SHP77 treated with DMSO at 0.1 percent for 48 hours (cell line): Measurements from ENCODE around the gene RASIP1.
A peak's percentile ranks its signal among the peaks of the same experiment; 100 is the strongest.
"Not testable (repeated sequence)": the region's sequence is repeated elsewhere in the genome, so short reads cannot be mapped to it uniquely, and the experiment has no call there.

Experiments
- DNase-seq: peaks from one replicate; lab custom pipeline; 2025; lab: John Stamatoyannopoulos, UW

Gene RASIP1

DNA sequence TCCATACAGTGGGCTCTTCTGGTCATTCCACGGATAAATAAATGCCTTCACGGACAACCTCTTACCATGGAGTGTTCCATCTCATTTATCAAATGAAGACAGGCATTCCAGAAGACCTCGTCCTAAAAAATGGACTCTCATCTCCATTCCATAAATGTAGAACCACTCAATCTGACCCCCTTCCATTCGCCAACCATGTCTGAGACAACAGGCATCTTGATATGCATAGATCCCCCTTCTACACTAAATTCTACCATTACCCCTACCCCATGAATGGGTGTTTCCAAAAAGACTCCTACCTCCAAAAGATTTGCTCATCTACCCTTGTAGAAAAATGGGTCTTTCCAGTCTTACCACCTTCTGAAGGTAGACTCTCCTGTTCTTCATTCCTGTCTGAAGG is 9.0 kb downstream of the RASIP1 start:
- no peak for DNase-seq

DNA sequence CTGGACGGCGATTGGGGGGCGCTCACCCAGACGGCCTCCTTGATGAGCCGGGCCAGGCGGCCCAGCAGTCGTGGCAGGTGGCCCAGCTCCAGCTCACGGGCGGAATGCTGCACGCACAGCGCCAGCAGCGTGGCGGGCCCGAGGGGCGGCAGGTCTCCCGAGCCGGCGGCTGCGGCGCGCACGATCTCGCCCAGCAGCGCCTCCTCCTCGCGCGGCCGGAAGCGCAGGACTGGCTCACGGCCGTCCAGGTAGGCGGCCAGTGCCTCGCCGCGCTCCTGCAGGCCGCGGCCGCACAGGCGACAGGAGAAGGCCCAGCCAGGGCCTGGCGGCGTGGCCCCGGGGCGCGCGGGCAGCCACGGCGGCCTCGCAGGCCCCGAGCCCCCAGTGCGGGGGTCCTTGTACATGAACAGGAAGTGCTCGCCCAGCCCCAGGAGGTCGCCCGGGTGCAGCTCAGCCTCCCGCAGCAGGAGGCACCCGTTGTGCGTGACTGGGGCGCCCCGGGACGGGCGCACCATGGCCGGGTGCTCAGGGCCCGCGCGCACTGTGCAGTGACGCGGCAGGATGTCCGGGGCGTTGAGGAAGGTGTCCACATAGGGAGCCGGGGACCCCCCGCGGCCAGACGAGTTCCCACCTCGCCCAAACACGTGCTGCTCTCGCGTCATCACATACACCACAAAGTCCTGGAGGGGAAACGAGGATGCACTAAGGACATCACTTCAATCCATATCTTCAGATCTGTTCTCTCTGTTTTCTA is 11.3 kb downstream of the RASIP1 start:
- no peak for DNase-seq

DNA sequence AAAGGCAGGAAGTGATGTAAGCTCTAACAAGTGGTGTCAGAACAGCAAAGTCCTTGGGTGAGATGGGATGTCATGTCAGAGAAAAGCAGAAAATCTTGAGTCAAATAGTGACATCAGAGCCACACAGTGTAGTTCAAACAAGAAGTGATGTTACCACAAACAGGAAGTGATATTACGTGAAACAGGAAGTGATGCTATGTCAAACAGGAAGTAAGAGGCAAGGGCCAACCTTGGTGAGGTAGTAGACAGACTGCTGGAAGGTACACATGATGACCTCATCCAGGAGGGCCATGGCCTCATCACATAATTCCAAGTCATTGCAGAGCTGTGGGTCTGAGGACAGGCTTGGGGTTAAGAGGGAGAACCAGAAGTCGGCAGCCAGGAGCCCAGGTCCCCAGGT is 13.9 kb downstream of the RASIP1 start:
- no peak for DNase-seq

DNA sequence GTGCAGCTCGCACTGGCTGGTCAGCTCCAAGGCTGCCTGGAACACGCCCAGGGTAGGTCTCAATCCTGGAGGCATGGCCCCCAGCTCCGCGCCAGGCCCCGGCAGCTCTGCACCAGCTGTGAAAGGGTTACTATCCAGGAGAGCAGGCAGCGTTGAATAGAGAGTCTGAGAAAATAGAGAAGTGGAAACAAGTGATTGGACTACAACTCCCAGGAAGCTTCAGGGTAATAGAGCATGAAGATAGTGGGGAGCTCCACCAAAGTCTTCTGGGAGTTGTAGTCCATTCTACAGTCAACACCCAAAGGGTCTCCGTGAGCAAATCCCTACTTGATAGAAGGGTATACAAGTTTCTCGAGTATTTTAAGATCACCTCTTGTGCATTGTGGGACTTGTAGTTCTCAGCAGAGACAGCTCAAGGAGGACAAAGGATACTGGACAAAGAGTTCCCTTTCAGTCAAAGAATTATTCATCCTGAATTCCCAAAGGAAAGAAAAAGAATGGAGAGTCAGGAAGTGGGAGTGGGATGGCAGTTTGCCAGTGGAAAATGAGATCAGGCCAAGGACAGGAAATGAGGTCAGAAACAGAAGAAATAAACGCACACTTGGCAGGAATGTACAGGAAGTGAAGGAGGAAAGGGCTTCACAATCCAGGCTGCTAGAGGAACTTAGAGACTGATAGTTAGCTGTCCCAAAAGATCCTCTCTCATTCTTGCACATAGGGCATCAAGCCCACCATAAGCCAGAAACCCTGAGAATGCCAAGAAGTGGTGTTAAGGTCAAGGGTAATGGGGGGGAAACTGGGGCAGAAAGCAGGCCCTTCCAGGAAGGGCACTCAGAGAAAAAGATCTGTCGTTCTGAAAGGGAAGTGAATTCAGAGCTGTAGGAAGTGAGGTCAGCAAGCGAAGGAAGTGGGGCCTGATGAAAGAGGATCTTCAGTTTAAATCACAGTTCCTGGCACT is 15.3 kb downstream of the RASIP1 start:
- DNase-seq = peak; percentile 30

DNA sequence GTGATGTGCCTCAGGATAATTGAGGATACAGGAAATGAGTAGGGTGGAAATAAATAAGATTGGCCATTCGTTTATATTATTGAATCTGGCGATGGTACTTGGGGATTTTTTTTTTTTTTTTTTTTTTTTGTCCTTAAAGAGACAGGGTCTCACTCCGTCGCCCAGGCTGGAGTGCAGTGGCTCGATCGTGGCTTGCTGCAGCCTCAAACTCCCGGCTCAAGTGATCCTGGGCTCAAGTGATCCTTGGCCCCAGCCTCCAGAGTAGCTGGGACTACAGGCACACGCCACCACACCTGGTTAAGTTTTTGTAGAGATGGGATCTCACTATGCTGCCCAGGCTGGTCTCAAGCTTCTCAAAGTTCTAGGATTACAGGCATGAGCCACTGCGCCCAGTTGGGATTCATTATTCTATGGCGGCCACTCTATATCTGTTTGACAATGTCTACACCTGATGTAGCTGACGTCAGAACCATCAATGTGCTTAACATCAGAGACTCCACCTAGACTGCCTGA is 18.2 kb downstream of the RASIP1 start:
- DNase-seq = no peak

DNA sequence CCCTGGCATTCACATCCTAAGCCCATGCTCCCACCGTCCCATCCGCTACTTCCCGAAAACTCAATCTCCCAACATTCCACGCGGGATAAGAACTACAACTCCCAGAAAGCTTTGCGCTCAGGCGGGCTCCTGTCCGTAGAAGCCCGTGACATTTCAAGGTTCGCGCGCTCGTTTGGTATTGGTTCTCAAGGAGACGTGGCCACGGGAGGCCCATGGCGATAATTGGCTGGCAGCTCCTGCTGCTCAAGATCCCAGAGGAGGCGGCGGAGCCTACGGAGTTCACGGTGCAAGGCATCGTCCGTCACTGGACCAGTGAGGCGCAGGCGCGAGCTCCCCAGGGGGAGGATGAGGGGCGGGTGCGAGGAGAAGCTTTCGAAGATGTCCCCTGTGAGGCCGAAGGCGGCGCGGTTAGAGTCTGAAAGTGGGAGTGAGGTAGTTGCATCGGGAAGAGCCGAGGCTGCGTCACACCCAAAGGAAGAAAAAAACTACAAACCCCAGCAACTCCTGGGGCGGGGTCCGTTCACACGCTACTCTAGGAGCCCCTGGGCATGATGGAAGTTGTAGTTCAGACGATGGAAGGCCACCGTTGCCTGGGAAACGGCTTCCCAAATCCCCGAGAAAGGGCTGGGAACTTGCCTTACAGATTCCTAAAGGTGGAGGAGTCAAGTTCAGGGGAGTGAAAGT is 19.7 kb downstream of the RASIP1 start:
- peak; percentile 97 for DNase-seq

DNA sequence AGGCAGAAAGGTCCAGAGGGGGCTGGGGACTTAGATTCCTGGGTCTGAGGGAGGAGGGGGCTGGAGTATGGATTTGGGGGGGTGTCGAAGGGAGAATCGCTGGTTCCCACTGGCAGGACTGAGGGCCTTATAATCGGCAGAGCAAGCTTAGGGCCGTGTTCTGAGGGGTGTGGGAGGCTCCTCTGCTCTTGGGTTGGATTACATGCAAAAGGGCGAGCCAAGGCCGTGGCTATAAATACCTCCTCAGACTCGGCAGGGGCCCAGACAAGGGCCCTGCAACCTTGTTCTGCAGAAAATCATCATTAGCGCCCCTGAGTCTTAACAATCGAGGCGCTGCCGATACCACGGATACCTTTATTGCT is 20.2 kb downstream of the RASIP1 start:
- DNase-seq = no peak

DNA sequence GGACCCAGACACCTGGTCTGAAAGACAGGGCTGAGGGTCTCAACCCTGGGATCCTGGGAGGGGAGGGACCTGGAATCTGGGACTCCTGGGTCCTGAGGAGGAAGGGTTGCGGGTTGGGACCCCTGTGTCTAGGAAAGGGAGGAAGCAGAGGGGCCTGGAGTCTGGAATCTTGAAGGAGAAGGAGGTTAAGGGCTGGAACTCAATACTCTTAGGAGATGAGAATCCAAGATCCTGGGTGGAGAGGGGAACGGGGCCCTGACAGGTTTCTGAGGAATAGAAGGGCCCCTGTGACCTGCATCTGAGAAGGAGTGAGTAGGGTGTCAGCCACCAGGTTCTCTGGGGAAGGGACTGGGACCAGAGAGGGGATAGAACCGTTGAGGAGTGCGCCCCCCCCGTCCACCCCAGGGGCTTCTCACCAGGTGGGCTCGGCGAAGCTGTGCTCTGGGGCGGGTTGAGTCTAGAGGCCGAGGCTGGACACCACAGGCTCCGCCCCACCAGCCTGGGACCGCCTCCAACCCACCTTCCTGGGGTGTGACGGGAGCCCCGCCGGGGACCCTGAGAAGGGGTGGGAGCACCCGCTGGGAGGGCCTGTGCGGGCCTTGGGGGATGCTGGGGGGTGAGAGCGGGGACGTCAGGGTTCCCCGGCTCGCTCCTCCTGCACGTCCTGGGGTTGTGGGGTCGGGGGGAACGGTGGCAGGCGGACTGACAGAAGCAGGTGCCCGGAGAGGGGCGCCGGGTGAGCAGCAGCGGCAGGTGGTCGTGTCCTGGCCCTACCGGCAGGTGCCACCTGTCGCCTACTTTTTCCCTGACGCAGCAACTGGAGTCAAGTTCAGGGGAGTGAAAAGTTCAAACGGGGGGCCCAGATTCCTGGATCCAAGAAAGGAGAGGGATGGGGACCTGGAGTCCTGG is 20.9 kb downstream of the RASIP1 start, which contains the start of gene MAMSTR:
Gene MAMSTR (minus strand): TSS at position 463 of the 909 bp plus-strand sequence. CDS start 694 bp downstream, outside the sequence.
- peak; percentile 25 for DNase-seq

DNA sequence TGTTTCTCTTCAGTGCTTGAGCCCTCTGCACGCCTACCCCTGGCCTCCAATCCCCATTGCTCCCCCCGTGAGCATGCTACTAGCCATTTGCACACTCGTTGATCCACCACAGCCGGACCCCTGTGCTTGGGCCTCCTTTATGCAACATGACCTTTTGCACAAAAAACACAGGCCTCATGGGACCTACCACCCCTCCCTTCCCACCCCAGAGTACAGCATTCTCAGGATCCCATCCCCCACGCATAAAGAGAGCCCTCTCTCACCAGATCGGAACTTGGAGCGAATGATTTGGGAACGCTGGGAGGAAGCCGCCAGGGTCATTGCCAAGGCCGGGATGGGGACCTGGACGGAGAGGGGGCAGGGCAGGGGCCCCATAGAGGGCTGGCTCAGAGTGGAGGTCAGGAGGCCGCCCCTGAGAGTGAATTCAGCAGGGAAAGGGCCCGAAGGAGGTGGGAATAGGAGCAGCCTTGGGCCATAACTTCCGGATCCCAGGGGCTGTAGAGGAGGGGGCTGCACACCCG is 21.6 kb downstream of the RASIP1 start:
- DNase-seq = no peak

DNA sequence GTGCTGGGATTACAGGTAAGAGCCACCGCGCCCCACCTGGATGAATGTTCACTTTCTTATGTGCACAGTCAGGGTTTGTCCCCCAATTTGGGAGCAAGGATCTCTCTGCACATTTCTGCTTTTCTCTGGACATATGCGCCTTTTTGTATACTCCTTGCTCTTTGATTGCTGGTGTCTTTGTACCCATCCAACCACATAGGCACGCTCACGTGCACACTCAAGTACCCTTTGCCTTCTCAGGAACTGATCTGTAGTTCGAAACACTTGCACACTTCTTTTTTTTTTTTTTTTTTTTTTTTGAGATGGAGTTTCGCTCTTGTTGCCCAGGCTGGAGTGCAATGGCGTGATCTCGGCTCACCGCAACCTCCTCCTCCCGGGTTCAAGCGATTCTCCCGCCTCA is 22.3 kb downstream of the RASIP1 start:
- DNase-seq = not testable (repeated sequence)

DNA sequence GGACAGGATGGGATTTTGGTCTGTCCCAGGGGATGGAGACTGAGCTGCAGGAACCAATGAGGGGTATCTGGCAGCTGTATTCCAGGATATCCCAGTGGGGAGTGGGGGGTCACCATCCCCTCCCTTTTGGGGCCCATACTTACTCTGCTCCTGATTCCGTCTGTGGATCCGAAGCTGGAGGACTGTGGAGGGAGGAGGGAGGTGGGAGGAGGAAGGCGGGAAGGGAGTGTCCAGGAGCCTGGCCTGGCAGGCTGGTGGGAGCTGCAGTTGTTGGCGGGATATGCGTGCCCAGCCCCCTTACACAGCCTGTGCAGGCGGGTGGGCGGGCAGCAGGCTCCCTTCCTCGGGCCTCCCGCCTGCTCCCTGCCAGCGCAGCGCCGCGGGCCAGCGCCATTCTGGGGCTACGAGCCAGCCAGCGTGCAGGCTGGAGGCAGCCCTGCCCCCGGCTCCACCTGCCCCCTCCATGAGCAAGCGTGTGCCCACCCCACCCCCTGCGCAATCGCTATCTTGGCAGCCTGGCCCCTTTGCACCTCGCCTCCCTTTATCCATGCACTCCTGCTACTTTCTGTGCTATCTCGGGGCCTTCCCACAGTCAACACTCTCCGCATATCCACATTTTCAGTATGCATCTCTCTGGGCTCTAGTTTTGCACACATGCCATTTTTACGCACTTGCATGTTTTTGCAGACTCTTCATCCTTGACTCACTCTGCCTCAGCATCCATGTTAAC is 23.7 kb downstream of the RASIP1 start:
- DNase-seq = no peak

DNA sequence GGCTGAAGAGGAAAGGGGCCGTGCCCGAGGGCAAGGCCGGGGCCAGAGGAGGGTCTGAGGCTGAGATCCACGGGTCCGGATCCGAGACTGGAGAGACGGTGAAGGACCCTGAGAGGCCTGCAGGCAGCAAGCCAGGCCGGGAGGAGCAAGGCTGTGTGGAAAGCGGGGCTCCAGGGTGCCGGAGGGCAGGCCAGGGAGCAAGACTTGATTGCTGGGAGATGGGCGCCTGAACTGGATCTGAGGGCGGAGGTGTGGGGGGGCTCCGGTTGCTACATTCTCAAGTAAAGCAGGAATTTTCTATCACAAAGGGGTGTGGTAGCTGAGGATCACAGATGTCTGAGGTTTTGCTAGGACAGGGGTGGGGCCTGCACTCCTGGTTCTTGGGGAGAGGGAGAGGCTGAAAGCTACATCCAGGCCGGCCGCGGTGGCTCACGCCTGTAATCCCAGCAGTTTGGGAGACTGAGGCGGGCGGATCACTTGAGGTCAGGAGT is 24.7 kb downstream of the RASIP1 start:
- no peak for DNase-seq

DNA sequence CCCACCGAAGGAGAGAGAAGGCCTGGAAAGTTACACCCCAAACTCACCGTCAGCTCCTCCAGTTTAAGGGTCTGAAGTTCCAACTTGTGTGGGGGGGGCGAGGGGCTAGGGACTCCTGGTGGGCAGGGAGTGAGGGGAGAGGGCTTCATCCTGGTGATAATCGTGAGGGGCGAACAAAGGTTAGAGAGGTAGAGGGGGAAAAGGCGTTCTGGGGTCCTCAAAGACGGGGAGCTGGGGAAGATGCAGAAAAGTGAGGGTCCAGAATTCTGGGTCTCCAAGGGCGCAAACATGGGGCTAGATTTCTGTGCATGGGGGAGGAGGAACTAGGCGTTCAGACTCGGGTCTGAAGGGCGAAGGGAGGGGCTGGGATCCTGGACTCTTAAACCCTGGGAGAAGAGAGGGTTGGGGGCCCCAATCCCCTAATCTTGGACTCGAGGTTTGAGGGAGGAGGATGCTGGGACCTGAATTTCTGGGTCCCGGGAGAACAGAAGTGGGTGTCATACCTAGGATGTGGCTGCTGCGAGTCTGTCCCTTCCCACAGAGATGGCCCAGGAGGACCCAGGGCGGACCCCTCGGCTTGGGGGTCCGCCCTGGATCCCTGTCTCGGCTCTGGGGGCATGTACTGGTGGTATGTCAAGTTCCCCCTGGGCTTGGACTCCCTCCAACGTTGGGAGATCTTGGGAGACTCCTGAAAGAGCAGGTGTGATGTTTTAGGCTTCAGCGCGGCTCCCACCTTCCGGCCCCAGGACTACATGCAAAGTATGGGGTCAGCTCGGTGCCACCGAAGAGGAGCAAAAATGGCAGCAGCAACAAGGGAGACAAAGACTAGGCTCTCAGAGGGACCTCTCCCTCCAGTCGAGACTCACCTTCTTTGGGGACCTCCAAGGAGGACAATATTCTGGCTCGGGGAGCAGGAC is 25.4 kb downstream of the RASIP1 start:
- no peak for DNase-seq

DNA sequence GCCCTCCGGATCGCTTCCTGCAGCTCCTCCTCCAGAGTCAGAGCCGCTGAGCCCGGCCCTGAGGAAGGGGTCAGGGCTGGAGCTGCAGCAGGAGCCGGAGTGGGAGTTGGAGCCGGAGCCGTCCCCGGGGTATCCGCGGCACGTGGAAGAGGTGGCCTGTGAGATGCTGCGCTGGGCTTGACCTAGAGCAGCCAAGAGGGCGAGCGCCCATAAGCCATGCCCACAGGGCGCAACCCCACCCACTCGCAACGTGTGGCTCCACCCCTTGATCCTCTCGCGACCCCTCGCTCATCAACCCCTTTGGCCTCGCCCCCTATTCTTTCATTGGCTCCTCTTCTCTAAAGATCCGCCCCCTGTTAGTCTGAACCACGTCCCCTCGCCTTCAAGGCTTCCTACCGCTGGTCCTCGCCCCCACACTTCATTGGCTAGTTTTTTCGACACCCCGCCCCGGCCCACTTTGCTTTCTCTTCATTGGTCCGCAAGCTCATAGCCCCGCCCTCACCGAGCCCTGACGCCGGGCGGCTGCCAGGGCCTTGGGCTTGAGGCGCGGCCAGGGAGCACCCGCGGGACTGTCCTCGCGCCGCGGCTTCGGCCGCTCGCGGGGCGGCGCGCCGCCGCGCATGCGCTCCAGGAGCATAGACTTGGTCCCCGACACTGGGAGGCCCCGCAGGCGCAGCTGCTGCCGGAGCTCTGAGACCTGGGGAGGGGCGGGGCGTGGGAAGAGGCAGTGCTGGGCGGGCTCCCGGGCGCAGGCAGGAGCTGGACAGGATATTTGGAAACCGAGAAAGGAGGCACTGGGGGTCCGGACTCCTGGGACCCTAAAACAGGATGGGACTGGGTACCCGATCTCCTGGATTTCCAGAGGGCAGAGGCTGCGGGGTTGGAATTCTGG is 26.3 kb downstream of the RASIP1 start:
- peak; percentile 99 for DNase-seq

DNA sequence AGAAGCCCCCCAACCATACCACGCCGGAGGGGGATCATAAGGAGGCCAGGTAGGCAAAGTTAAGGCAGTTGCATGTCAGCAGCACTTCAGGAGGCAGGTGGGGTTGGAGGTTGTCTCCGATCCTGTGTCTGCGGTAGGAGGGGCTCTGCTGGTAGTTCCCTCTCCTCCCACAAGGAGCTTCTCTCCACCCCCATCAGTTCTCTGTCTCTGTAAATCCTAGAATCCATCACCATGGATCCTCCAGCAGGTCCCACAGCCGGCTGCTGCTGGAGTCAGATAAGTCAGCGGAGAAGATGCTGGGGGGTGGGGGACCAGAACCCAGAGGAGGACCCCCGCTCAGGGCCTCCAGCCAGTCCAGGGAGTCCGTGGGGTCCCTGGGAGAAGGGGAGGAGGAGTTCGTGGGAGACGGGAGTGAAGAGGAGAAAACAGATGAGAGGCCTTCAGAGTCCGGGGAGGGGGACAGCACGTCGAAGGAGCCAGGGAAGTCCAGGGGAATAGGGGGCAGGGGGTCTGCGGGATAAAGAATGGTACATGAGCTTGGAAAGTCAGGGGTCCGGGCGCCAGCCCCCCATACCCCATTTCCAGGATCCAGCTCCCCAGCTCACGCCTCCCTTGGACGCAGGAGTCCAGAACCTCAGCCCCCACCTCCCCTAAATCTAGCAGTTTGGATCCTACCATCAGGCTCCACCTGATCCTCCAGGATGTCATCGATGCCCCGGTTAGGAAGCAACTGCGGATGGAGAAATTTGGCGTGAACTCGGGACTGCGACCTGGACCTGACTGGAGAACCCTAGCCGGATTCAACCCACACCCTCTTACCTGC is 27.2 kb downstream of the RASIP1 start:
- no peak for DNase-seq

DNA sequence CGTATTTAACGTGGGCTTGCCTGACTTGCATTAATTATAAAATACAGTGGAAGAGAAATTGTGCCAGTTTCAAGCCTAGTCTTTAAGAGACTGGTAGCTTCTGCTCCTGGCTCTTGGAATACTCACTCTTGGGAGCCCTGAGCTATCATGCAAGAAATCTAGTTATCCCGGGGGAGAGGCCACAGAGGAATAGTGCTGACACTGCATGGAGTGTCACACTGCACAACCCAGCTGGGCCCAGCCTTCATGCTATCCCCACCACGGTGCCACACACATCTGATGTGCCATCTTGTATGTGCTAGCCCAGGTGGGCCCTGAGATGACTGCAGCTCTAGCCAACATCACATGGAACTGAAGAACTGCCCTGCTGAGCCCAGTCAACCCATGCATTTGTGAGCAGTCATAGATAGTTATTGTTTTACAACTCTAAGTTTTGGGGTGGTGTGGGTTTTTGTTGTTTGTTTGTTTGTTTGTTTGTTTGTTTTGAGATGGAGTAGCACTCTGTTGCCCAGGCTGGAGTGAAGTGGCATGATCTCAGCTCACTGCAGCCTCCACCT is 29.2 kb downstream of the RASIP1 start:
- DNase-seq = no peak

DNA sequence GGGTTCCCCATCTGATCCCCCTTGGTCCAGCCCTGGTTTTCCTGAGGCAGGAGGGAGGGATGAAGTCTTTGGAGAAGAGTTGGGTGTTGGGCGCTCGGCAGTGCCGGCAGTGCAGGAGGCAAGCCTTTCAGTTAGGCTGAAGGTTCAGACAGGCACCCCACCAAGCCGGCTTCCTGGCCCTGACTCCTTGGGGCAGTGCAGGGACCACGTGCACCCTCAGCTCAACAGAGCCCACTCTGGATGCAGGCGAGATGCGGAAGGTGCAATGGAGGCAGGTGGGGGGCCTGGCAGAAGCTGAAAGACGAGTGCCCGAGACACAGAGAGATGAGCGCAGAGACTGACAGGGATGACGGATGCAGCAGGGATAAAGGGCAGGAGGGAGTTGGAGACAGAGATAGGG is 31.9 kb downstream of the RASIP1 start:
- DNase-seq = no peak
